Caki2 (cell line): ENCODE measurements around the gene PEDS1. TPM values are rescaled to one million over a fixed set of nuclear protein-coding genes. Genes with fewer than 3 reads are reported as not detected.
A peak's percentile ranks its signal among the peaks of the same experiment; 100 is the strongest.
"Not testable (repeated sequence)": the region's sequence is repeated elsewhere in the genome, so short reads cannot be mapped to it uniquely, and the experiment has no call there.

Experiments
- DNase-seq: peaks from one replicate; pipeline ENCODE4 v3.0.0-alpha.2; 2015; ENCODE audit warnings: low read depth
- in situ Hi-C: cut with HindIII; loops from 2 replicates; pipeline ENCODE4 v1.10.0; 2016; ENCODE audit warnings: low sequenced_read_pairs, low pct_unique_long_range_greater_than_20kb, mixed read lengths
- total RNA-seq: library from RNA; depleted of rRNA; stranded (reverse); fragments of >200 nt; shearing (Covaris generic); gene quantifications from 2 replicates; pipeline ENCODE4 v1.2.3, GENCODE V29; 2014; ENCODE audit warnings: low replicate concordance; rRNA removed

PEDS1 gene
- 31.7 and 34.1 TPM in 2 replicates for total RNA-seq

- in situ Hi-C loops: no loop called here
- peak; percentile 86 for DNase-seq
Measured at GRCh38 chr20:50153500-50154377, at the start of gene PEDS1. Gene PEDS1, minus strand, starts transcription at chr20:50153723. Its CDS starts 86 bp downstream, at chr20:50153637.

- in situ Hi-C loops: no loop called here
- no peak for DNase-seq
Measured at GRCh38 chr20:50202677-50203076, 49.2 kb upstream of the PEDS1 start.

GRCh38 chr20:50201710-50202109 is 48.2 kb upstream of the PEDS1 start:
- in situ Hi-C loops, DNase-seq: not testable (repeated sequence)

DNA sequence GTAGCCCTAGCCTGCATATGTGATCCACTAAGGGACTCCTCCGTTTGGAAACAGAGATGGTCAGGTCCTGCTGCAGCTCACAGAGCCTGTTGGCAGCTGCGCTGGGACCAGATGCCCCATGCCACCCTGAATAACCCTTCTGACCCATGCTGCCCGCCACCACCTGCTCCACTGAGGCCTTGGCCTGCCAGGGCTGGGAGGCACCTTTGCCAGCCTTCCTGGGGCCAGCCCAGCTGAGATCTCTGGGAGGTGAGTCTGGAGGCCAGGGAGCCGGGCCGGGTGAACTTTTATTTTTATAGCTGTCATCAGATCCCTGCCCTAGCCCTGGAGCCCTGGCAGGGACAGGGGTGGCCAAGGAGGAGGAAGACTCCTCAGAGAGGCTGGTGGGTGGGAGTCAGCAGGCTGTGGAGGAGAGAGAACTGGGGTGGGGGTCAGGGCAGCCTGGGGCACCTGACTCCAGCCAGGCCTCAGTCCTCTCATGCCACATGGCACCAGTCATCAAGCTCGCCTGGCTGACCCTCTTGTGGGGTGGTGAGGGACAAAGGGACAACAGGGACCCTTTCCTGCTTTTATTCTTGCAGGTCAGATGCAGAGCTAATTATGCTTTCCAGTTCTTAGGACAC is 47.1 kb upstream of the PEDS1 start:
- DNase-seq: no peak
- in situ Hi-C loops: no loop called here

DNA sequence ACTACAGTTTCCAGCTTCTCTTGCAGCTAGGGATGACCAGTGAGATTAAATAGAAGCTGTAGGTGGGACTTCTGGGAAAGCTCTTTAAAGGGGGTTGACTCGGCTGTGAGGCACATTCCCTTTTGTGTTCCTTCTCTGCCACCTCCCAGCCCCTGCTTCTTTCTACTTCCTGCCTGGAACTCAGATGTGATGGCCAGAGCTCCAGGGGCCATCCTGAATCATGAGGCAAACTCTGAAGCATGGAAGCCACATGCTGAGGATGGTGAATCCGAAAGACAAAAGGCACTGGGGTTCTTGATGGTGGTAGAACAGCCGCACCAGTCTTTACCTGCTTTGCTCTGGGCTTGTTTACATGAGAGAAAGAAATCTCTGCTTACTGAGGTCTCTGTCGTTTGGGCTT is 46.2 kb upstream of the PEDS1 start:
- in situ Hi-C loops: no loop called here
- DNase-seq: no peak

DNA sequence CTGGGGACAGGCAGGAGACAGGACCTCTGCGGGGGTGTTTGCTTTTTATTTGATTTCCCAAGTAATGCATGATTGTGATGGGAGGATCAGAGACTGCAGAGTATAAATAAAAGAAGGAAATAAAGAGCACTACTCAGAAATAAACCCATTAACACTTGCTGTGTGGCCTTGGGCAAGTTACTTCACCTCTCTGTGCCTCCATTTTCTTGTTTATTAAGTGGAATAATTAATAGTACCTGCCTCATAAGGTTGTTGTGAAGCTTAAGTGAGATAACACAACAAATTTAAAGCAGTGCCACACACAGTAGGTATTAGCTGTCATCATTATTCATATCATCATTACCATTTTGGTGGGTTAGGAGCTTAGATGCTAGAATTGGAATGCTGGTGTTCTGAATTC is 45.2 kb upstream of the PEDS1 start:
- in situ Hi-C loops: no loop called here
- no peak for DNase-seq

GRCh38 chr20:50198180-50198666 is 44.7 kb upstream of the PEDS1 start:
- DNase-seq: no peak
- in situ Hi-C loops: no loop called here

DNA sequence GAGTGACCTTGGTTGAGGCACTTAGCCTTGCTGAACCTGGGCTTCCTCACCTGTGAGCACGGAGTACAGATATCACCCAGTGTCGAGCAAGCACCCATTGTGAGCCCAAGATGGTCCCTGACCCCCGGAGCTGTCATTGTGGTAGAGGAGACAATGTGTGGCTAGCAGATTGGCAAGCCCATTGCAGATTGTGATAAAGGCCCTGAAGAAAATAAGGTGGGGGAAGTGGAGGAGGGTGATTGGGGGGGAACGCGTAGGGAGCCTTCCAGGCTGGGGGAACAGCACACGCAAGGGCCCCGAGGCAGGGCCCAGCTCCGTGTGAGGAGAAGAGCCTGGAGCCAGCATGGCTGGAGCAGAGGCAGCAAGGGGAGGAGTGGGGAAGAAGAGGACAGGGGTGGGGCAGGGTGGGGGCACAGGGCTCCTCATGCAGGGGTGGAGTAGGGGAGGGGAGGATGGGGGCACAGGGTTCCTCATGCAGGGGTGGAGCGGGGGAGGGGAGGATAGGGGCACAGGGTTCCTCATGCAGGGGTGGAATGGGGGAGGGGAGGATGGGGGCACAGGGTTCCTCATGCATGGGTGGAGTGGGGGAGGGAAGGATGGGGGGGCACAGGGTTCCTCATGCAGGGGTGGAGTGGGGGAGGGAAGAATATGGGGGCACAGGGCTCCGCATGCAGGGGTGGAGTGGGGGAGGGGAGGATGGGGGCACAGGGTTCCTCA is 44.1 kb upstream of the PEDS1 start:
- DNase-seq: no peak
- in situ Hi-C loops: no loop called here

DNA sequence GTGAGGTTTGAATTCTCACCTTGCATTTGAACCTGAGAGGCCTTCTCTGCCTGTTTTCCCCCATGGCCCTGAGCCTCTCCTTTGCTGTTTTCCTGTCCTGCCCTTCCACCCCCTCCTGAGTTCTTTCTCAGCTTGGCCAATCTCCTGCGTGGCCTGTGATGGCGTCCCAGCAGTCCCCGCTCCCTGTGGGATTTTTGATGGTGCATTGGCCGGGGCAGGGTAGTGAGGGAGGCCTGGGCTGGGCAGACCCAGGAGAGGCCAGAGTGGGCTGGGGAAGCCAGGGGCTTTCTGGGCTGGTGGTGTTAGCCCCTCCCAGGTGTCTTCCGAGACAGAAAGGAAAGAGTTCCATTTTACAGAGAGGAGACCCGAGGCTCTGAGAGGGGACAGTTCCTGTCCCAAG is 43.4 kb upstream of the PEDS1 start:
- in situ Hi-C loops: no loop called here

GRCh38 chr20:50196248-50196647 is 42.7 kb upstream of the PEDS1 start:
- in situ Hi-C loops: no loop called here
- DNase-seq: no peak

More for the DNA sequence above, 43.4 kb upstream of the PEDS1 start:
- DNase-seq: no peak

- DNase-seq: no peak
- in situ Hi-C loops: no loop called here
Measured at GRCh38 chr20:50195524-50196120, 42.1 kb upstream of the PEDS1 start.

- DNase-seq: no peak
- in situ Hi-C loops: no loop called here
Measured at GRCh38 chr20:50194831-50195523, 41.5 kb upstream of the PEDS1 start.

DNA sequence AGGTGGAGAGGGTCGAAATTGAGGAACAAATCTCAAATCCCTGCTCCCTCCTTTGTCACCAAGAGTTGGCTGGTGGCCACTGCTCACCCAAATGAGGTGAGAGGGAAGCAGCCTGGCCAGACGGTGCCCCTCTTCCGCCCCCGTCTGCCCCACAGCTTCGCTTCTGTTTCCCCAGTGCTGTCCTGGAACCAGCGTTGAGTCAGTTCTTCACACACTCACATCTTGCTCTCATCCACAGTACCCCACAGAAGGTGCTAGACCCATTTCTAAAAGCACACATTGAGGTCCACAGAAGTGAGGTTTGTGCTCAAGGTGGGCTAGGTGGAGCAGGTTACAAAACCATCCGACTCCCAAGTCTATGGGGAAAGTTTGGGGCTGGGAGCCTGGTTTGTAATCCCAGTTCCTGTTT is 40.9 kb upstream of the PEDS1 start:
- DNase-seq: no peak
- in situ Hi-C loops: no loop called here

GRCh38 chr20:50193836-50194421 is 40.4 kb upstream of the PEDS1 start:
- in situ Hi-C loops: no loop called here
- no peak for DNase-seq

DNA sequence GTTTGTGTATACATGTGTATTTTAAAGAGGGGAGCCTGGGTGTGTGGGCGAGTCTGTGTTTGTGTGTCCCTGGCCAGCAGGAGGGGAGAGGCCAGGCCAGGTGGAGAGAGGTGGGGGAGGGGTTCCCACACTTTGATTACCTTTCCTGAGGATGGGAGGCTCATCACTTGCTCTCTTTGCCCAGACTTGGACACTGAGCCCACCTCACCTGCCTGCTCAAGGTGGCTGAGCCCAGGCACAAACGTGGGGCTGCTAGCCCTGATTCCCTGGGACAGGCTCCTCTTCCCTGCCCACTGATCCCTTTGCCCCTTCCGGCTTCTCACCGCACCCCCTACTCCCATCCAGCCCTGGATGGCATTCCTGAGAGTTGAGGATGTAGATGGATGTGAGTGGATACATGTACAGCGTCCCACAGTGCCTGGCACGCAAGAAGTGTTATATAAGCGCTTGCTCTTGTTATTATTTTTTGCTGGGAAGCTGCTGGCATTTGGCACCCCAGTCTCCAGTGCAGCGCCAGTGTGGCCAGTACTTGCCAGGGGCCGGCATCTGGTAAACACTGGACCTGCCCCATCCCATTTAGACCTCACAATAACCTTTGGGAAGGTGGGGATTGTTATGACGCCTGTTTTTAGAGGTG is 39.8 kb upstream of the PEDS1 start:
- DNase-seq: no peak
- in situ Hi-C loops: no loop called here

- DNase-seq: peak; percentile 72
- in situ Hi-C loops: no loop called here
Measured at GRCh38 chr20:50192364-50193198, 39.1 kb upstream of the PEDS1 start.
